Aorta (tissue), 5 donors: ENCODE data around the gene STRN3. TPM values are rescaled to one million over a fixed set of nuclear protein-coding genes. Genes with fewer than 3 reads are reported as not detected.

Source experiments
- ATAC-seq: fragments of 200-7000 bp; cut with Tn5 transposase; one replicate; pipeline ENCODE4 v1.9.1; 2022; ENCODE audit warnings: moderate library complexity; ENCODE audit not compliant: low FRiP score
- DNase-seq, 2 donors: peaks; one replicate each; pipeline ENCODE4 v3.0.0-alpha.2; 2020
- H3K27ac ChIP-seq, 2 donors: one replicate each; pipeline ENCODE4 v1.5.1; 2013; ENCODE audit warnings: low read length in 2 of 2, mild to moderate bottlenecking in 2 of 2, moderate library complexity in 2 of 2, control low read depth in 1 of 2, inconsistent platforms in 1 of 2, low read depth in 1 of 2
- H3K27me3 ChIP-seq, 2 donors: one replicate each; pipeline ENCODE4 v1.6.1; 2013; ENCODE audit warnings: control low read depth in 1 of 2, low read length in 1 of 2, mild to moderate bottlenecking in 1 of 2, moderate library complexity in 1 of 2; ENCODE audit not compliant: insufficient read depth in 2 of 2, control insufficient read depth in 1 of 2
- H3K36me3 ChIP-seq, 2 donors: one replicate each; pipeline ENCODE4 v1.6.1; 2013; ENCODE audit warnings: control low read depth in 1 of 2, low read length in 1 of 2, mild to moderate bottlenecking in 1 of 2; ENCODE audit not compliant: insufficient read depth in 2 of 2, control insufficient read depth in 1 of 2
- H3K4me1 ChIP-seq, 2 donors: one replicate each; pipeline ENCODE4 v1.6.1; 2013; ENCODE audit warnings: low read length in 2 of 2, control low read depth in 1 of 2, mild to moderate bottlenecking in 1 of 2, moderate library complexity in 1 of 2; ENCODE audit not compliant: insufficient read depth in 2 of 2, control insufficient read depth in 1 of 2
- H3K4me3 ChIP-seq, 2 donors: one replicate each; pipeline ENCODE4 v1.5.1; 2013; ENCODE audit warnings: low read length in 2 of 2, control low read depth in 1 of 2, mild to moderate bottlenecking in 1 of 2
- H3K9me3 ChIP-seq: one replicate; pipeline ENCODE4 v1.6.1; 2013; ENCODE audit warnings: mild to moderate bottlenecking, low read length; ENCODE audit not compliant: control insufficient read depth
- WGBS, 2 donors: extraction: QIAGEN DNeasy Blood & Tissue Kit; methylation state at CpG; one replicate each; pipeline ENCODE4 v1.1.7; 2013; 5-methylcytosine and 5-hydroxymethylcytosine counted together
- intact Hi-C, 2 donors: fragments of 100-400 bp; cut with DNase I; formaldehyde crosslinking; loops; one replicate each; pipeline versions ENCODE4 v1.14.2 to v1.15.0; 2022
- microRNA-seq, 2 donors: library from miRNA; unstranded; fragments of <30 nt; microRNA quantifications; one replicate each; pipeline ENCODE4 v1.2.0, GENCODE V29; 2020
- polyA plus RNA-seq, 2 donors: library from polyadenylated mRNA; stranded (reverse); fragments of 200-250 nt; gene quantifications; one replicate each; pipeline ENCODE4 v1.2.3, GENCODE V29; 2013
- total RNA-seq, 2 donors: library from RNA; stranded (reverse); fragmentation: NEBNext Ultra II Directional; extraction: Animal tissue kit (Norgen Biotek cat#: 25700); gene quantifications; one replicate each; pipeline ENCODE4 v1.2.1, GENCODE V29; 2021
- donor health status: healthy with polysubstance abuse.
- donor health status: Bipolar disorder and iron deficiency.
- donor health status: DM: no; HTN: no; CAD: no.
- donor health status: DM: no; HTN: no; CAD: no.
- donor health status: DM: yes; HTN: yes; CAD: no.

Gene STRN3
- total and polyA plus RNA-seq, 4 donors = 11.4 to 64.5 (median 32.6) TPM

DNA sequence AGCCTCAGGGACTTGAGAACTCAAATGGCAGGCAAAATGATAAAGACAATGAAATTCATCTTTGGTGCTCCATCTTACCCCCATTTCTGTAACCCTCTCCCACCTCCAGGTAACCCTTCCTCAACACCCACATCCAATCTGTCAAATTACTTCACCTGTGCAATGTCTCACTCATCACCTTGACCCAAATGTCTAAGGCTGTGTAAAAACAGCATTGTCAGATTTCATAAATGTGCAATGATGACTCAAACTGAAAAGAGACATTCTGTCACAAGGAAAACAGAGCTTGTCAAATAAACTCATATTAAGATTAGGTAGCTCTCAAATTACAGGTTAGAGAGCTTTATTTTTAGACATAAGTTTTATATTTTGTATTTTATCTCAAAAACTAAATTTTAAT, 171.7 kb downstream of the STRN3 start:
- DNase-seq (no peak), ATAC-seq (no peak)
- Histone ChIP-seq H3K4me1 (no peaks in the 10 kb centered on the region), H3K27ac (no peak overlapping the region), H3K27me3 (no peaks in the 10 kb centered on the region), H3K9me3 (no peaks in the 10 kb centered on the region), H3K4me3 (no peak overlapping the region), H3K36me3 (no peaks in the 10 kb centered on the region)
- intact Hi-C loops = no loop called here

DNA sequence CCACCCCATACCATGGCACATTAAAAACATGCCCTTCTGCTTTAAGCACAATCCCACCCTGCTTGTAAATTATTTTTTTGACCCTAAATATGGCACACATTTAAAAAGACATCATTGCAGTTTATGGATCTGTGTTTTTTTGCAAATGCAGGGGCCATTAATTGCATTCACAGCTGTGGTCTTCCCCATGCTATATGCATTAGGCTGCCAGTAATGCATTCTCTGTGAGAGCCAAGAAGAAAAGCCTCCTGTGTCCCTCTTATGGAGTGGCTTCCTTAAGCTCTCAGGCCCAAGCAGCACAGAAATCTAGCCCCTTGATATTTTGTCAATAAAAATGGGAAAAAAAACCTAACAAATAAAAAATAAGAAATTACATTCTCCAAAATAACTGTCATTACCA, 172.2 kb downstream of the STRN3 start:
- DNase-seq (no peak), ATAC-seq (no peak)
- H3K4me3 ChIP-seq = no peak overlapping the region
- no peaks in the 10 kb centered on the region for H3K9me3 ChIP-seq
- no peaks in the 10 kb centered on the region for H3K36me3 ChIP-seq
- H3K27me3 ChIP-seq = no peaks in the 10 kb centered on the region
- H3K27ac ChIP-seq = no peak overlapping the region
- no peaks in the 10 kb centered on the region for H3K4me1 ChIP-seq
- intact Hi-C loops = no loop called here

DNA sequence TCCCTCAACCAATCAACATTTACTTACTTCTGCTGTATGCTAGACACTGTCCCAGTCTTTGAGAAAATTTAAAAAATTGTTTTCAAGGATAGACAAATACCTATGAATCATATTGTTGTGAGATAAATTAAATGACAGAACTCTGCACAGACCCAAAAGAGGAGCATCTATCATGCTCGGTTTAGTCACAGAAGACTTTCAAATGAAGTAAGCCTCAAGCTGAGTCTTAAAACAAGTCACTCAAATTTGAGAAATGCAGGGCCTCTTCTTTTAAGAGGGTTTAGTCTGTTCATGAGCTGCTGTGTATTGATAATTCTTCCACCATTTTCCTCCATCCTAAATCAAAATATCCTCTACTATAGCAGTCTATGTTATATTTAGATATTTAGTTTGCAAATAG, 176.2 kb downstream of the STRN3 start:
- H3K36me3 ChIP-seq = no peaks in the 10 kb centered on the region
- intact Hi-C loops = no loop called here
- H3K4me3 ChIP-seq = no peak overlapping the region
- DNase-seq = no peak
- 83 to 87% methylated on average over 1 of the region's 1 CpG for WGBS, 2 donors
- H3K27ac ChIP-seq = no peak overlapping the region
- no peaks in the 10 kb centered on the region for H3K4me1 ChIP-seq
- H3K9me3 ChIP-seq = no peaks in the 10 kb centered on the region
- no peak for ATAC-seq
- H3K27me3 ChIP-seq = no peaks in the 10 kb centered on the region

DNA sequence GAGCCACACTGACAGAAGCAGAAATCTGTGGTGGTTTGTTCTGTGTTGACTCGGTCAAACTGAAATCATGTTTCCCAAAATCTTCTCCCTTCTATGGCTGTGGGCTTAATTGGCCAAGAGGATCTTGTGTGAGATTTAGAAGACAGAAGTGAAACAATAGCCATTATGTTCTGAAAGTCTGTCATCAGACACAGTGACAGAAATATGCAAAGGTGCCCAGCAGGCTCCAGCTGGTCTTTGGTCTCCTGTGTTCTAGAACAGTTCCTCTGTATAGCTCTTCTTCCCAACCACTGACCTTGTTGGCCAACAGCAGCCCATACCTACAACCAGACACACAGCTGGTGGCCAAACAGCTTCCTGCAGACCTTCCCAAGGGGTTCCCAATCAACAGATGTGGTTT, 176.8 kb downstream of the STRN3 start:
- no peaks in the 10 kb centered on the region for H3K36me3 ChIP-seq
- 92 to 94% methylated on average over 1 of the region's 1 CpG for WGBS, 2 donors
- DNase-seq = no peak
- no peaks in the 10 kb centered on the region for H3K4me1 ChIP-seq
- intact Hi-C loops = no loop called here
- H3K27me3 ChIP-seq = no peaks in the 10 kb centered on the region
- H3K9me3 ChIP-seq = no peaks in the 10 kb centered on the region
- ATAC-seq = no peak
- H3K4me3 ChIP-seq = no peak overlapping the region
- H3K27ac ChIP-seq = no peak overlapping the region

DNA sequence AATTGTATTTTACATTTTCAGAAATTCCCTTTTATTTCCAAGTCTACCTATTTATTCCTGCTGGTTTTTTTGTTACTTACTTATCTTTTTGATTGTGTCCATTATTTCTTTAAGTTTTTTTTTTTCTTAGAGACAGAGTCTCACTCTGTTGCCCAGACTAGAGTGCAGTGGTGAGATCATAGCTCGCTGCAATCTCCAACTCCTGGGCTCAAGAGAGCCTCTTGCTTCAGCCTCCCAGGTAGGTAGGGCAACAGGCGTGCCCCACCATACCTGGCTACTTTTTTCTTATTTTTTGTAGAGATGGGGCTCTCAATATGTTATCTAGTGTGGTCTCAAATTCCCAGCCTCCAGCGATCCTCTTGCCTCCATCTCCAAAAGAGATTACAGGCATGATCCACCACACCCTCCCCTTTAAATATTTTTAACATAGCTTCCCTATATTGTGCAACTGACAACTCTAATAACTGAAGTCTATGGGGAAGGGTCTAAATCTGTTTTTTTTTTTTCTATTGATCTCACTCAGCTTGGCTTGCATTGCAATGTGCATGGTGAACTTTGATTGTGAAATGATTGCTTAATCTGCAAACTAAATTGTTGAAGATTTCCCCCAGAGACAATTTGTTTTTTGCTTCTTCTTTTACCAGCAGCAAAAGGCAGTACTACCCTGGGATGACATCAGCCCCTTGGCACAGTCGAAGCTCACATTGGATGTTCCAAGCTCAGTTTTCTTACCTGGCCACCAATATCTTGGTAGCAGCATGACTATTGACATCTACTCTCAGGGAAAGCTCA, 177.5 kb downstream of the STRN3 start:
- intact Hi-C loops = no loop called here

More for the DNA sequence above, 177.5 kb downstream of the STRN3 start:
- no peaks in the 10 kb centered on the region for H3K4me1 ChIP-seq
- no peaks in the 10 kb centered on the region for H3K36me3 ChIP-seq
- DNase-seq (no peak), ATAC-seq (no peak)
- no peak overlapping the region for H3K27ac ChIP-seq
- WGBS, 2 donors = 86 to 87% methylated on average over 4 of the region's 4 CpGs
- no peaks in the 10 kb centered on the region for H3K9me3 ChIP-seq
- no peak overlapping the region for H3K4me3 ChIP-seq
- no peaks in the 10 kb centered on the region for H3K27me3 ChIP-seq

Small RNA genes within 50 kb of the gene (microRNA-seq; reads per million reads assigned to microRNA genes)
- gene MIR624 = 3.6 to 16.9 reads per million in 2 donors

Other genes starting within 250 kb of the STRN3 start
- gene COCH, start 151.8 kb downstream of the STRN3 start, total RNA-seq = 1 to 10 TPM; 1.4 to 2.9 TPM
- 1 to 10 TPM in 1 of 2 donors, under 1 TPM in 1; 0.90 to 1.9 TPM for gene COCH, start 151.8 kb downstream of the STRN3 start, polyA plus RNA-seq
- 10 to 100 TPM in 1 of 2 donors, 1 to 10 TPM in 1; 9.7 to 10.1 TPM for gene AP4S1, start 730 bp downstream of the STRN3 start, total RNA-seq
- 10 to 100 TPM in 1 of 2 donors, 1 to 10 TPM in 1; 7.1 to 20.2 TPM for gene AP4S1, start 730 bp downstream of the STRN3 start, polyA plus RNA-seq
- gene HECTD1, start 181.4 kb upstream of the STRN3 start, total RNA-seq = 100 to 1,000 TPM; 137 to 164 TPM
- gene HECTD1, start 181.4 kb upstream of the STRN3 start, polyA plus RNA-seq = 10 to 100 TPM; 23.5 to 47.6 TPM